ENCODE results near the gene ITPR3.

Gene ITPR3

DNA sequence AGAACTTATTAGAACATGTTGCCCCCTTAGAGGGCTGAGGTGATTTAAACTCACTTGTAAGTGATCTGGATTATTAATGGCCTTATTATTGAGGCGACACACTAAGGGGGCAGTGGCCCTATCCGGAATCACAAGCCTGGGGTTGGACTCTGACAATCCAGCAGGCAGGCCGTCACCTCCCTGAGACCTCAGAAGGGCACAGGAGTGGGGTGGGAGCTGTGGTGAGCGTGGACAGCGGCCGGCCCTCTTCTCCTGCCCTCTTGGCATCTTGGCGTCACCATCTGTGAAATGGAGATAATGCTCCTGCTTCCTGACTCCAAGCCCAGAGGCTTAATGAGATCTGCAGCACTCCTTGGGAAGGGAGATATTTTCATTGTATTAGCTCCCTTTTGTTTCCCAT is 106.0 kb downstream of the ITPR3 start:
- DNase-seq (ENCODE audit: insufficient read length, low spot score) (no peak), FAIRE-seq (no peak)

DNA sequence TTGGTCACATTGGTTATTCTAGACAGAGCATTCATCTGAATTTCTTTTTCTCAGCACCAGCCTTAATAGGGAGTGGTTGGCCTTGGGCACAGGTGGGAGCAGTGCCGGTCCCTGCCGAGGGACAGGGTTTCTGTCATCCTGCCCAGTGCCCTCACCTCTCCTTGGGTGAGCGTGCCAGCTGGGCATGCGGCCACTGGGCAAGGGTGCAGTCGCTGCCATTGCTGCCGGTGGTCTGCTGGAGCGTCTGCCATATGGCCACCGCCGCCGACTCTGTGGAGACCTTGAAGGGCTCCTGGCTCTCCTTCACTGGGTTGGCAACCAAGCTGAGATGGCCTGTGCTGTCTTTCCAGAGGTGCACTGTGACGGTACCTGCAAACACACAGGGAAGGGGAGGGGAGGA is 106.8 kb downstream of the ITPR3 start:
- no peak for FAIRE-seq
- DNase-seq (ENCODE audit: insufficient read length, low spot score), result no peak

DNA sequence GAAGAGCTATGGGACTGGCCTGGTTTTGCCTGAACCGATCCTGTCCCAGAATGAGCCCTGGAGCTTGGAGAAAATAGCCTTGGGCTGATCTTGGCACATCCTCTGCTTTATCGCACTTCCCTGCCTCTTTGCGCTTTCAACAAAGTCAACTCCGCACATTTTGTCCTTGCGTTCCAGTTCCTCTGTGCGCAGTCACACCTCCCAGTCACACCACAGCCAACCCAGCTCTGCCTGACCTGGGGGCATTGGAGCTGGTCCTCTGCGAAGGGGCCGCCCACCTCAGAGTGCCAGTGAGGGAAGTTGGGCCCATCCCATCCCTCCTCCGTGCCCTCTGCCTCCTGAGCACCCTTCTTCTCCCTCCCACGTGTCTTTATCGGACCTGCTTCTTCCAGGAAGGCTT is 107.3 kb downstream of the ITPR3 start:
- FAIRE-seq (no peak), DNase-seq (ENCODE audit: insufficient read length, low spot score) (no peak)

DNA sequence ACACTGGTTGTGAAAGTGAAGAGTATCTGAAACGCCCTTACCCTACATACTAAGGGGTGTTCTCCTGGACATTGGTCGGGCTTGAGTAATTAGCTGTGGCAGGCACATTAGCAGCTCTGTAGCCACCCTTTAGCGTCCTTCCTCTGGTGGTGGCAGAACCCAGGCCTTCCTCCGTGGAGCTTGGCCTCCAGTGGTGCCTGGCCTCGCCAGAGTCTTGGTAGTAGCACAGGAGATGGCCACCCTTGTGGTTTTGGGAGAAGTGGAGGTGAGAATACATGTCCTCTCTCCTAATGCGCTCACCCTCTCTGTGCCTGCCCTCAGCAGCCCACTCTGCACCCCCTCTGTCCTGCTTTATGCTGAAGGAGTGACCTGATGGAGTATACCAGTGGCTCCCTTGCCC is 107.9 kb downstream of the ITPR3 start:
- DNase-seq (ENCODE audit: insufficient read length, low spot score) (no peak), FAIRE-seq (no peak)

DNA sequence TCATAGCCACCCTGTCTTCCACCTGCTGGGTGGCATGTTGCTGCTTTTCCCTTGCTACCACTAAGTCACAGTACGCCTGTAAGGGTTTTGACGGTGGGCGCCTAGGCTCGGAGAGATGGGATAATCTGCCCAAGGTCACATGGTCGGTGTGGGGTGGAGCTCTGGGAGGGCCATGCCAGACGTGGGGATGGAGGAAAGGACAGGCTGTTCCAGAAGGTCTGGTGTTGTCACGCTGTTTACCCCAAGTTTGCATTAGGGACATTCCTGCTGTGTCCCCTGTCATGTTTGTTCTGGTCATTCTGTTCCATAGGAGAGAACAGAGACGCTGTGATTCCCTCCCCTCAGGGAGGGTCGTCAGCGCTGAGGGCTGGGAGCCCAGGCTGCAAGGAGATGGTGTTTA is 109.5 kb downstream of the ITPR3 start:
- FAIRE-seq, result no peak
- no peak for DNase-seq (ENCODE audit: insufficient read length, low spot score)

DNA sequence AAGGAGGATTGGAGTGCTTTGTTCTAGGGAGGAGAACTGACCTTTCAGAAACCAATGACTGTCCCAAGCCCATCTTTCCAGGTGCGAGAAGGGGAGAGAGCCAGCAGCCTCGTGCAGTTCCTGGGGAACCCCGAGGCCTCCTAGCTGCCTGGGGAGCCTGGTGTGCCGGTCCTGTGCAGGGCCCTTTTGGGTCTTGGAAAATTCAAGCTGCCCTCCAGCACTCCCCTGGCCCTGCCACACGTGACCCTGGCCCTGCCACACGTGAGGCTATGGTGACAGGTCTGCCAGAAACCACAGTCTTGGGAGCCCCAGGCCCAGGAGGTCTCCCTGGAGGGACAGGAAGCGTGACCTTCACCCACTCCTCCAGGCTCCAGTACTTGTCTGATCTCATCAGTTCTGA is 109.9 kb downstream of the ITPR3 start:
- no peak for FAIRE-seq
- DNase-seq (ENCODE audit: insufficient read length, low spot score), result no peak

DNA sequence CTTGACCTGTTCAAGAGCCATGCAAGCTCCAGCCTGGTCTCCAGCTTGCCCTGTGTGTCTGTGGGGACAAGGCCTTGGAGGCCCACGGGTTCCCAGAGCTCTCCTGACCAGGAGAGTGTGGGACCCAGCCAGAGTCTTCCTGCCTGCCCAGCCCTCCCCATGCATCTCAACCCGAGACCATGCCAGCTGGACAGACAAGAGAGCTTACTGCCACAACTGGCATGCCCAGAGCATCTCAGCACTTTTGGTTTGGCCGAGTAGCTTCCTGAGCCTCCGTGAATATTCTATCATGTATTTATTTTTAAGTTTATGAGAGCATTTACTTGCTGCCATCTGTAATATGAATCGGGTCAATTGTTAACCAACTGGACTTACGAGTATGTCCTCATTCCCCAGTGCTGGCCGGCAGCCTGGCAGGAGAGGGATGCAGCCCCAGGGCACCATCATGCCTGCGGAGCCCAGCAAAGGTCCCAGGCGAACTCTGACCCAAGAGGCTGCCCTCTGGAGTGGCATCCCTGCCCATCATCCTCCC is 110.7 kb downstream of the ITPR3 start:
- no peak for DNase-seq (ENCODE audit: insufficient read length, low spot score)
- FAIRE-seq, result peak; percentile 23

DNA sequence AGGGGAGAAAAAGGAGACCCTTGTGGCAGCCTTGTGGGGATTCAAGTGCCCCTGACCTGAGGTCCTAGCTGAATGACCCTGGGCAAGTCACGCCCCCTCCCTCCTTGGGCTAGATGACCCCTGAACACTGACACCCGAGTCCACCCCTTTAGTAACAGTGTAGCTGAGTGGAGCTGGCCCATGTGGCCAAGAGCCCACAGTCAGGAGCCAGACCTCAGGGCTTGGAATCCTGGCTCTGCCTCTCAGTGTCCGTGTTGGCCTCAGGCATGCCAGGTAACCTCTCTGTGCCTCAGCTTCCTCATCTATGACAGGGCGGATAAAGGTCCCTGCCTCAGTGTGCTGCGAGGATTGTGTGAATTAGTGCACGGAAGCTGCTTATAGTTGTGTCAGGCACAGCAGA is 111.3 kb downstream of the ITPR3 start:
- FAIRE-seq (no peak), DNase-seq (ENCODE audit: insufficient read length, low spot score) (no peak)

DNA sequence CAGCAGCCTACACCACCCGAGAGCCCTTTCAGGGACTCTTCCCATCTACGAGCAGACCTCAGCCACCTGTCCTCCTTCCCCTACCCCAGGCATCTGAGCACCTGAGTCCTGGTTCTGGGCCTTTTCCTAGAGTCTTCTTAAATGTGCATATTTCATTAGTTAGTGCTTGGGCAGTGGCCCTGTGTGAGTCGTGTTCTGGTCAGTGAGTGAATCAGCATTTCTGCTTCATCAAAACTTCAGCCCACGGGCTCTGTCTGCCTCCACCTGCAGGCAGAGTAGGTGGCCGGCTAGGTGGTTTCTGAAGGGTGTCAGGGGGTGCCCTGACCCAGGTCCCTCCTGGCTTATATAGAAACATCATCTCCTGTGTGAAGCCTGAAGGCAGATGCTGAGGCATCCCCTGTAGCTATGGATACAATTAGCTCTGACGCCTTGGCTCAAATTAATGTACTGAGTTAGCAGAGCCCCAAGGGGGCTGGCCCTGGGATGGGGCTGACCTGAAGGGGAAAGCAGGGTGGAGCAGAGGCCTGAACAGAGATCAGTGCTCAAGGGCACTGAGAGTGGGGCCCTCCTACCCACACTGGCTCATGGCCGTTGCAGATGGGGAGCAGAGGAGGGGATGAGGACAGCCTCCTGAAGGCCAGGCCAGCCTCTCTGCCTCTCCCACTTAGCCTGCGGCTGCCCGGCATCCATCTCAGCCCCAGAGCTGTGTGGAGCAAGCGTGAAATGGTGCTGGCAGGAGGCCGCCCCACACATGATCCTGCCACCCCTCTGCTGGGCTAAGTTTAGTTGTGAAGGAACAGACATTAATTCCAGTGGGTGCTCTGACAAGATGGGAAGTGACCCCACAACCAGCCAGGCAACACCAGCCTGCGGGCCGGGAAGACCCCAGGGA is 111.9 kb downstream of the ITPR3 start:
- DNase-seq (ENCODE audit: insufficient read length, low spot score) (no peak), FAIRE-seq (no peak)

DNA sequence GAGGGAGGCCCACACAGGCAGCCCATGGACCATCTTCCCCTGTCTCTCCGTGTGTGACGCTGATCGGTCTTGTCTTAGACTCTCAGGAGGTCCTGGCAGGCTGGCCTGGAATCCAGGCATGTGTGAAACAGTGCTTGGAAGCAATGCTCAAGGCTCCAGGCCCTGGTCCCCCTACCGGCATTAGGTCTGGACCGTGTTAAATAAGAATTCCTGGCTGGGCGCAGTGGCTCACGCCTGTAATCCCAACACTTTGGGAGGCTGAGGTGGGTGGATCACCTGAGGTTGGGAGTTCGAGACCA is 112.5 kb downstream of the ITPR3 start:
- DNase-seq (ENCODE audit: insufficient read length, low spot score) (no peak), FAIRE-seq (no peak)

DNA sequence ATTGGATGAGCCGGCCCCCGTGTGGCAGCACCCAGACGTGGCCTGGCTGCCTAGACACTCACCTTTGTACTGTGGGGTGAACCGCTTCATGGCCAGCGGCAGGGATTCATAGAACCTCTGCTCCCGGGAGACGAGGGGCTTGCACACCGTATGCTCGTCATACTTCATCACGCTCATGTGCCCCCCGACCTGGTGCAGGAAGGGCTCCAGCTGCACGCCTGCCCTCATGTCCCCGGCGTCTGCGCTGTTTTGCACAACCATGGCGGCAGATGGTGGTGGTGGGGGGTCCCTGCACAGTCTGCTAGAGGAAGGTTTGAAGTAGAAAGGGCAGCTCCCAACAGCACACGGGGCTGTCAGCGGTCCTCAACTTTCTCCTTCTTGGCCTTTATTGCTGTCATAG is 114.1 kb downstream of the ITPR3 start:
- FAIRE-seq, result no peak

DNA sequence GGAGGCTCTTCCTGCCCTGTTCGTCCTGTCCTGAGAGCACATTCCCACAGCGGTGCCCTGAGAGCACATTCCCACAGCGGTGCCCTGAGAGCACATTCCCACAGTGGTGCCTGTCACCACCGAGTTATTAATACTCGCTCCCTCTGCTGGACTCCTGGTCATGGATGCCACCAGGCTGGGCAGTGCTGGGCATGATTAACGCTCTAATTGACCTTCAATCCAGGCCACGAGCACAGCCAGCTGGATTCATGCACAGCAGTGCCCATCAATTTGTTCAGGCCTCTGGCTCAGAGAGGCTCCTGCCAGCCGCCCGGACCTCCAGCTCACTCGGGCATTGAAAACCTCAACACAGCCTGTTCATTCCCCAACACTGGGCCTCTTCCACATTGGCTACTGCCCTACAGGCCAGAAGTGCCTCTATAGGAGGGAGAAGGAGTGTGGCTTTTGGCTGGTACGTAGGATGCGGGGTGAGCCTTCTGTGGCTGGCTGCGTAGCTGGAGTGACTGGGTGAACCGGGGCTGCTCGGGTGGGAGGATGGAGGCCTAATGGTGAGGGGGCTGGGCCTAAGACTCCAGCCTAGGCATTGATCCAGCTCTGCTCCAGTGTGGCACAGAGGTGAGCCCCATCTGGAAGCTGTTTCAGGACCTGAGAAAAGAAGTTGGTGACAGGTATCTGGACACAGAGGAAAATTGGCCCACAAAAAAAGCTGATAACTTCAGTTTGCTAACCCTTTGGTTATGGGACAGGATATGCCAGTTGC is 116.3 kb downstream of the ITPR3 start:
- FAIRE-seq (no peak), DNase-seq (ENCODE audit: insufficient read length, low spot score) (no peak)

More for the DNA sequence above, 114.1 kb downstream of the ITPR3 start:
- DNase-seq (ENCODE audit: insufficient read length, low spot score), result no peak

DNA sequence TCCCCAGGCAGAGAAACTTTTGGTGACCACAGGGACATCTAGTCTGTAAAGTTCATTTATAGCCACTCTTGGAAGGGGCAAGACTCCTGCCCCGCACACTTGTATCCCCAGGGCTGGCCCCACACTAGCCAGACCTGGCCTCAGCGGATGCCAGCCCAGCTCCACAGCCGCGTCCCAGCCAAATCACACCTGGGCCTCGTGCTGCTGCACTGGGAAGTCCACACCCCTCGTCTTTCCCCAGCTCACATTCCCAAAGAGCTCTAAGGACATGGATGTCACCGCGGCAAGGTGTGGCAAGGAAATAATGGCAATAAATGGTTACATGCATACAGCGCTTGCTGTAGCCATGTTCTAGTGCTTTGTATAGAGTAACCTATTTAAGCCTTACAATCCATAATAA is 117.0 kb downstream of the ITPR3 start:
- DNase-seq (ENCODE audit: insufficient read length, low spot score), result no peak
- no peak for FAIRE-seq

DNA sequence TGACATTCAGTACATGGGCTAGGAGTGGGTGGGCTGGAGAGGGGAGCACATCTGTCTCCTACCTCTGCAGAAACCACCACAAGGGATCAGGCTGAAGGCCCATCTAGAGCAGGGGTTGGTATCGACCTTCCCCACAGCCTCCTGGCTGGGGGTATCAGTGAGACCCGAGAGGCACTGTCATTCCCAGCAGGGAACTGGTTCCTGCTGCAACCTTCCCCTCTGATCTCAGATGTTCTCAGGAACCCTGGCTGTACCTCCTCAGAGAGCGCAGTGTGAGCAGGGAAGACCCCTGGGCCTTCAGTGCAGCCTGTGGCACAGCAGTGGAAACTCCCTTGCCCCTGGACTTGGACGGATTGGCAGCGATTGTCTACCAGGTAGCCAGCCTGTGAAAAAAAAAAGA is 117.8 kb downstream of the ITPR3 start:
- DNase-seq (ENCODE audit: insufficient read length, low spot score), result no peak

DNA sequence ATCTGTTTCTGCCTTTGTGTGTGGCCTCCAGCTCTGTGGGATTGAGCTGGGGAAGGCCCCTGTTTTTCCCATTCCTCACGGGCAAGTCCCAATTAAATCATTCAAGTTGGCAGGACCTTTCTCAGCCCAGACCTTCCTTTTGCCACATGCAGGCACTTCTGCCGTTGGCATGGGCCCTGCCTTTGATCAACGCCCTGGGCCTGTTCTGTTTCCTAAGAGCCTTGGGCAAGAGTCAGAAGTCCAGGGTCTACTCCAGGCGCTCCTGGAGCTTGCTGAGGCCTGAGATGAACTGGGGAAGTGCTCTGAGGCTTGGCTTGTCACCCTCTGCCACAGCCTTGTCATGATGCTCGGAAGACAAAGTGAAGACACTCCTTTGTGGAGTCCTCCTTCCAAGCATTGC is 118.4 kb downstream of the ITPR3 start:
- no peak for DNase-seq (ENCODE audit: insufficient read length, low spot score)
- FAIRE-seq, result no peak

More for the DNA sequence above, 117.8 kb downstream of the ITPR3 start:
- FAIRE-seq, result no peak

DNA sequence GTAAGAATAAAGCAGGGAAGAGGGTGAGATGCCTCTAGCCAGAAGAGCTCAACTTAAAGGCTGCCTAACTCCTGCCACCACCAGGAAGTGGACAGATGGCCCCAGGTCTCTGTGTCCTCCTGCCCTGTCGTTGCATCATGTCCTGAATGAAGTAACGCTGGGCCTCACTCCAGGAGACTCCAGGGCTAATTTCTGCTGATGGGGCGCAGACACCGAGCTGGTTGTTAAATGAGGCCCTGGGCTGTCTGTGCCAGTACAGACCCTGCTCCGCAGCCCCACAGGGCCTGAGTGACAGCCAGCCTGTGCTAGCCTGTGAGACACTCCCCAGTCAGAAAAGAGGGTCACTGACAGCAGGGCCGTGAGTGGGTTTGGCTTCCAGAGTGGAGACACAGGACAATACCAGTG is 119.1 kb downstream of the ITPR3 start:
- DNase-seq (ENCODE audit: insufficient read length, low spot score), result no peak
- FAIRE-seq, result no peak

DNA sequence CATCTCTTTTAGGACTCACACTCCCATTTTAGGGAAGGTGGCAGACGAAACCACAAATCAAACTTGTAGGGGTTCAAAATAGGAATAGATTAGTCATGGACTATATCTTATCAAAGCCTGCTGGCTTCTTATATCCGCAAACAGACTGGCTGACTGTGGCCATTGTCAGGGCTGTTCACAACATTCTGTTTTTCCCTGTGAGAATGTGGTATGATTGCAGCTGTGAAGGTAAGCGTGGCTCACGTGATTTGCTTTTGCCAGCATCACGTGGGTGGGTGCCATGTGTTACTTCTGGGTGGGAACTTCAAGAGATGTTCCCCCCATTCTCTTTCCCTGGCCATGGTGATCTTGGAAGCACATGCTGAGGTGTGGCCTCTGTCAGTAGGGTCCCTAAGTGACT is 119.7 kb downstream of the ITPR3 start:
- DNase-seq (ENCODE audit: insufficient read length, low spot score) (no peak), FAIRE-seq (peak; percentile 55)

DNA sequence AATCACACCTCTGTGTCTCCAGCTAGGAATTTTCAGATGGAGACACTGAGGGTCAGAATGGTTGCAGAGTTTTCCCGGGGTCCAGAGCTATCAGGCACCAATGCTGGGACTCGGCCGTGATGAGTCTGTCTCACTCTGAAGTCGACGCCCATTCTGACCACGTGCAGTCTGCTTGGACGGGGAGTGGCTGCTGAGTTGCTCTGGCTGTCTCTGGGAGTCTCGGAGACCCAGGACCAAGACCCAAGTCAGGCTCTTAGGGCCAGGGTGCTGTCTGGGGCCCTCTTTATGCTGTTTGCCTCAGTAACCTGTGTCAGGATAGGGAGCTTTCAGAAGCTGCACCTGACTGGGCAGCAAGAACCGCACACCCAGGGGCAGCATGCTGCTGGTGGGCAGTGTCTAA is 121.0 kb downstream of the ITPR3 start:
- no peak for DNase-seq (ENCODE audit: insufficient read length, low spot score)

DNA sequence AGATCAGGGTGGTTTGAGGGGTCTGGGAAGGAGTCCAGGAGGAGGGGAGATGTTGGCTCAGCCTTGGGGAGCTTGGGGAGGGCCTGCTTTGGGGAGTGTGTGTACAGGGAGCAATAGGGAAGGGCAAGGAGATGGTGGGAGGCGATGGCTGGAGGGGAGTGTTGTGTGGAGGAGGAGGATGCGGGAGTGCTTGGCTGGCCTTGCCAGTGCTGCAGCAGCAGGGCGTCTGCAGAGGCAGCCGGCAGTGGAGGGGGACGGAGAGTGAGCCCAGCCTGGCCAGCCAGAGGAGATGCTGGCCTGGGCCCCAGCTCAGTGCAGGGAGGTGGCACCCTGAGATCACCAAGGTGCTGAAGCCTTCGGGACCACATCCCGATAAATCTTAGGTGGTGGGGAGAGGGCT is 121.7 kb downstream of the ITPR3 start:
- DNase-seq (ENCODE audit: insufficient read length, low spot score) (no peak), FAIRE-seq (no peak)

More for the DNA sequence above, 121.0 kb downstream of the ITPR3 start:
- FAIRE-seq, result no peak

DNA sequence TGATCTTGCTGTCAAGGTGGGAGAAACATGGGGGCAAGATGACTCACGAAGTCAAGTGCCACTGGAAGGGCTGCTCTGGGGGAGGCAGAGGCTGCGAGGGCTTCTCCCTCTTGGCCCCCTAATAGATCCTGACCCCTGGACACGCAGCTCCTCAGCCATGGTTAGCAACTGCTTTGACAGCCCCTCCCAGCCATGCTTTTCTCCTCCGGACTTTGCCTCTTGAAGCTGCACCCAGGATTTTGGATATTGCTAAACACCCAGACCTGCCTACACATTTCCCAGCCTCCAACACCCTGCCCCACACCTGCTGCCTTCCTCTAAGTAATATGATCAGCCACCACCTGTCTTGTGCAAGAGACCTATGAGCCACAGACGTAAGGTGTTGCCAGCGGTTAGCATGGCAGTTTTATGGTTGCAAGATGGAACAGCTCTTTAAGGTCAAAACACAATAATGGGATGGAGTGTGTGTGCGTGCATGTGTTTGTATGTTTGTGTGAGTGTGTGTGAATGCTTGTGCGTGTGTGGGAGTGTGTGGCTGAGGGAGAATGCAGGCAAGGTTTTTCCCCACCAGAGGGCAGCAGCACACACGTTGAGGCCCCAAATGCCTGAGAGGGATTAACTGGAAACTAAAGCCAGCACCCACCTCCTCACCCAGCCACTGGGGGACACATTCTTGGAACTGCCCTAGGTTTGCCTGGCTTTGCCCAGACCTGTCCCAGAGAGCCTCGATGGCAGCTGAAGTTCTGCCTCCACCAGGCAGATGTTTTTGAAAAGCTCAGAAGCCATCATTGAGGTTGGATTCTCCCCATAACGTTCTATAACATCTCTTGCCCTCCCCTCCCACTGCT is 123.1 kb downstream of the ITPR3 start:
- peak; percentile 97 for FAIRE-seq
- DNase-seq (ENCODE audit: insufficient read length, low spot score), result peak; percentile 89

All from HTR-8/SVneo (cell line).